Esophagus muscularis mucosa (tissue), 4 donors: Measurements from ENCODE around the gene TSEN54. TPM values are rescaled to one million over a fixed set of nuclear protein-coding genes. Genes with fewer than 3 reads are reported as not detected.

Source experiments
- DNase-seq: peaks from one replicate; pipeline ENCODE4 v3.0.0-alpha.2; 2017; ENCODE audit errors: extremely low spot score
- H3K27ac ChIP-seq, 4 donors: fragments of 200-600 bp; sonication (generic); replicated peaks in 1 of 4; 1 replicate in 3 of 4; 2 replicates in 1 of 4; pipeline ENCODE4 v1.5.1; 2016 to 2019; ENCODE audit warnings: mild to moderate bottlenecking in 1 of 4
- H3K27me3 ChIP-seq, 4 donors: fragments of 200-600 bp; sonication (generic); one replicate each; pipeline versions ENCODE4 v1.5.1 to v1.6.0; 2016 to 2019
- H3K36me3 ChIP-seq, 4 donors: fragments of 200-600 bp; sonication (generic); one replicate each; pipeline ENCODE4 v1.5.1; 2016 to 2019
- H3K4me1 ChIP-seq, 4 donors: fragments of 200-600 bp; sonication (generic); one replicate each; pipeline ENCODE4 v1.5.1; 2016 to 2019
- H3K4me3 ChIP-seq, 4 donors: fragments of 200-600 bp; sonication (generic); 1 replicate in 2 of 4; 2 replicates in 2 of 4; pipeline ENCODE4 v1.5.1; 2016 to 2019; ENCODE audit warnings: mild to moderate bottlenecking in 4 of 4, moderate library complexity in 1 of 4
- H3K9me3 ChIP-seq, 4 donors: fragments of 200-600 bp; sonication (generic); 1 replicate in 3 of 4; 2 replicates in 1 of 4; pipeline ENCODE4 v1.5.1; 2016 to 2019
- CTCF ChIP-seq, 3 experiments: fragments of 200-600 bp in 2 of 3; fragments of 450-650 bp in 1 of 3; sonication (generic) in 2 of 3; IDR thresholded peaks; one replicate each; pipeline ENCODE4 v1.5.1; 2017 to 2019; ENCODE audit warnings: antibody characterized with exemption in 3 of 3, mild to moderate bottlenecking in 2 of 3, moderate library complexity in 1 of 3
- EP300 ChIP-seq: sonication (generic); formaldehyde crosslinking; IDR thresholded peaks from one replicate; pipeline ENCODE4 v1.6.1; 2017; ENCODE audit warnings: antibody characterized with exemption
- POLR2A ChIP-seq: fragments of 450-650 bp; IDR thresholded peaks from one replicate; pipeline ENCODE4 v1.6.1; 2017; ENCODE audit warnings: antibody characterized with exemption, moderate library complexity, mild to moderate bottlenecking, low read depth
- POLR2AphosphoS5 ChIP-seq, 2 donors: sonication (generic); formaldehyde crosslinking; IDR thresholded peaks; one replicate each; pipeline ENCODE4 v1.6.1; 2017; ENCODE audit warnings: antibody characterized with exemption in 2 of 2
- WGBS: methylation state at CpG from one replicate; pipeline ENCODE4 v1.1.5; 2018; 5-methylcytosine and 5-hydroxymethylcytosine counted together
- intact Hi-C: fragments of 100-400 bp; cut with DNase I; formaldehyde crosslinking; loops from one replicate; pipeline ENCODE4 v1.15.1; 2023
- total RNA-seq, 4 donors: library from RNA; depleted of rRNA; stranded (reverse); fragments of >200 nt; gene quantifications; one replicate each; pipeline versions ENCODE4 v1.1.0 to v1.2.1, GENCODE V29; 2016

TSEN54 gene
- total RNA-seq, 4 donors from 2014 or later = 14.5 to 32.1 (median 24.1) TPM

GRCh38 chr17:75535871-75536270 lies 19.5 kb downstream of the TSEN54 start:
- intact Hi-C loops = no loop called here
- H3K27ac ChIP-seq = no peak overlapping the region
- no peak overlapping the region for H3K4me3 ChIP-seq
- no peak for DNase-seq
- WGBS = 94% methylated on average over 8 of the region's 8 CpGs
- H3K4me1 ChIP-seq = no peaks in the 10 kb centered on the region
- no peaks in the 10 kb centered on the region for H3K27me3 ChIP-seq
- peaks cover 0 to 8% (median 2%) of the 10 kb centered on the region in 4 donors for H3K36me3 ChIP-seq
- no peak for TF ChIP-seq POLR2A
- no peak for TF ChIP-seq CTCF (IDR thresholded peaks at IDR 0.05)
- TF ChIP-seq EP300 = no peak
- TF ChIP-seq POLR2AphosphoS5 (IDR thresholded peaks at IDR 0.05) = no peak
- H3K9me3 ChIP-seq = no peaks in the 10 kb centered on the region

- no peaks in the 10 kb centered on the region for H3K27me3 ChIP-seq
- H3K4me3 ChIP-seq = no peak overlapping the region
- DNase-seq = no peak
- intact Hi-C loops = no loop called here
- TF ChIP-seq EP300 = no peak
- 94% methylated on average over 10 of the region's 10 CpGs for WGBS
- no peaks in the 10 kb centered on the region for H3K4me1 ChIP-seq
- H3K27ac ChIP-seq = no peak overlapping the region
- no peaks in the 10 kb centered on the region for H3K9me3 ChIP-seq
- peaks cover 0 to 8% (median 2%) of the 10 kb centered on the region in 4 donors for H3K36me3 ChIP-seq
Observed at GRCh38 chr17:75536366-75536765, 20.0 kb downstream of the TSEN54 start.

- H3K27me3 ChIP-seq = no peaks in the 10 kb centered on the region
- no peak overlapping the region for H3K4me3 ChIP-seq
- intact Hi-C loops = no loop called here
- H3K36me3 ChIP-seq = no peaks in the 10 kb centered on the region
- H3K4me1 ChIP-seq = no peaks in the 10 kb centered on the region
- H3K9me3 ChIP-seq = no peaks in the 10 kb centered on the region
- 94% methylated on average over 10 of the region's 13 CpGs for WGBS
- no peak overlapping the region for H3K27ac ChIP-seq
- no peak for TF ChIP-seq EP300
- TF ChIP-seq POLR2A = no peak
- no peak for TF ChIP-seq POLR2AphosphoS5 (IDR thresholded peaks at IDR 0.05)
- TF ChIP-seq CTCF (IDR thresholded peaks at IDR 0.05) = no peak
- DNase-seq = no peak
Observed at GRCh38 chr17:75539967-75540729, 23.8 kb downstream of the TSEN54 start.

- Histone ChIP-seq H3K9me3 (no peaks in the 10 kb centered on the region), H3K27me3 (no peaks in the 10 kb centered on the region), H3K4me1 (no peaks in the 10 kb centered on the region), H3K27ac (no peak overlapping the region), H3K4me3 (no peak overlapping the region), H3K36me3 (no peaks in the 10 kb centered on the region)
- DNase-seq = no peak
- 97% methylated on average over 4 of the region's 4 CpGs for WGBS
- intact Hi-C loops = no loop called here
- no peak for TF ChIP-seq POLR2A
- no peak for TF ChIP-seq POLR2AphosphoS5 (IDR thresholded peaks at IDR 0.05)
- TF ChIP-seq EP300 = no peak
- no peak for TF ChIP-seq CTCF (IDR thresholded peaks at IDR 0.05)
Observed at GRCh38 chr17:75540923-75541503, 24.7 kb downstream of the TSEN54 start.

GRCh38 chr17:75542229-75542628 lies 25.9 kb downstream of the TSEN54 start:
- no peaks in the 10 kb centered on the region for H3K4me1 ChIP-seq
- H3K36me3 ChIP-seq = no peaks in the 10 kb centered on the region
- no peaks in the 10 kb centered on the region for H3K9me3 ChIP-seq
- no peak for DNase-seq
- no peak for TF ChIP-seq POLR2A
- TF ChIP-seq CTCF (IDR thresholded peaks at IDR 0.05) = no peak
- TF ChIP-seq POLR2AphosphoS5 (IDR thresholded peaks at IDR 0.05) = no peak
- TF ChIP-seq EP300 = no peak
- no peak overlapping the region for H3K4me3 ChIP-seq
- H3K27me3 ChIP-seq = no peaks in the 10 kb centered on the region
- intact Hi-C loops = no loop called here
- WGBS = 90% methylated on average over 8 of the region's 8 CpGs
- H3K27ac ChIP-seq = no peak overlapping the region
